Heart left ventricle (tissue), 16 donors: Measurements from ENCODE around the gene PRKAR1B. TPM values are rescaled to one million over a fixed set of nuclear protein-coding genes. Genes with fewer than 3 reads are reported as not detected.

ENCODE experiments used
- ATAC-seq, 4 donors: fragments of 200-7000 bp; cut with Tn5 transposase; one replicate each; pipeline ENCODE4 v1.9.1; 2020 to 2022; ENCODE audit warnings: moderate library complexity in 4 of 4, mild to moderate bottlenecking in 3 of 4, moderate number of reproducible peaks in 1 of 4
- DNase-seq, 5 donors: peaks; one replicate each; pipeline ENCODE4 v3.0.0-alpha.2; 2020
- H3K27ac ChIP-seq, 12 donors: fragments of 200-600 bp; sonication (generic) in 4 of 12; one replicate each; pipeline versions ENCODE4 v1.5.0 to v1.8.0; 2016 to 2022; ENCODE audit warnings: mild to moderate bottlenecking in 2 of 12
- H3K27me3 ChIP-seq, 9 donors: fragments of 200-600 bp; sonication (generic) in 2 of 9; one replicate each; pipeline versions ENCODE4 v1.5.1 to v1.8.0; 2016 to 2022; ENCODE audit warnings: mild to moderate bottlenecking in 3 of 9
- H3K36me3 ChIP-seq, 9 donors: fragments of 200-600 bp; sonication (generic) in 2 of 9; one replicate each; pipeline versions ENCODE4 v1.5.0 to v1.8.0; 2018 to 2022; ENCODE audit warnings: mild to moderate bottlenecking in 2 of 9
- H3K4me1 ChIP-seq, 12 donors: fragments of 200-600 bp; sonication (generic) in 4 of 12; one replicate each; pipeline versions ENCODE4 v1.5.0 to v1.8.0; 2016 to 2022; ENCODE audit warnings: mild to moderate bottlenecking in 3 of 12
- H3K4me3 ChIP-seq, 12 donors: fragments of 200-600 bp; sonication (generic) in 4 of 12; one replicate each; pipeline versions ENCODE4 v1.5.0 to v1.8.0; 2017 to 2022; ENCODE audit warnings: mild to moderate bottlenecking in 9 of 12, moderate library complexity in 4 of 12
- H3K9me3 ChIP-seq, 12 donors: fragments of 200-600 bp; sonication (generic) in 4 of 12; one replicate each; pipeline versions ENCODE4 v1.5.0 to v1.8.0; 2016 to 2022; ENCODE audit warnings: mild to moderate bottlenecking in 1 of 12
- POLR2A ChIP-seq, 2 donors: fragments of 450-650 bp; IDR thresholded peaks; one replicate each; pipeline ENCODE4 v1.6.1; 2017; ENCODE audit warnings: antibody characterized with exemption in 2 of 2, mild to moderate bottlenecking in 2 of 2, moderate library complexity in 2 of 2
- WGBS, 4 donors: extraction: QIAGEN DNeasy Blood & Tissue Kit in 2 of 4; methylation state at CpG; one replicate each; pipeline versions ENCODE4 v1.1.5 to v1.1.7; 2013 to 2018; 5-methylcytosine and 5-hydroxymethylcytosine counted together
- intact Hi-C, 10 donors: fragments of 100-400 bp; cut with DNase I; formaldehyde crosslinking; loops; one replicate each; pipeline versions ENCODE4 v1.11.1 to v1.14.2; 2022
- polyA plus RNA-seq, 2 donors: library from polyadenylated mRNA; stranded (reverse); fragments of 200-250 nt; gene quantifications; one replicate each; pipeline ENCODE4 v1.2.3, GENCODE V29; 2013
- total RNA-seq, 9 donors: library from RNA; depleted of rRNA in 2 of 9; stranded (reverse); fragments of >200 nt in 2 of 9; fragmentation: NEBNext Ultra II Directional in 3 of 9; extraction: Animal tissue kit (Norgen Biotek cat#: 25700) in 3 of 9; gene quantifications; one replicate each; pipeline versions ENCODE4 v1.1.0 to v1.2.4, GENCODE V29; 2016 to 2023
- TF ChIP-seq, protein P1 (sequence below), 12 donors: fragments of 200-600 bp; sonication (generic) in 4 of 12; IDR thresholded peaks; one replicate each; pipeline versions ENCODE4 v1.5.0 to v1.8.0; 2018 to 2022; ENCODE audit warnings: antibody characterized with exemption in 12 of 12, mild to moderate bottlenecking in 5 of 12
- donor health status: ischemic (EF 13 %, LVEDD 7.1; RV severe dilation, severe dysfunction).
- donor health status: healthy with polysubstance abuse.
- donor health status: DM: no; HTN: yes; CAD: no.
- donor health status: DM: no; HTN: no; CAD: no.
- donor health status: ischemic (EF 25% LVEDD 6.9; RV normal size, moderate dysfunction).
- donor health status: ischemic (EF 25% LVEDD 5.7; RV mildly dilated, moderate dysfunction).
- donor health status: healthy.
- donor health status: DM: yes; HTN: yes; CAD: no.
- donor health status: ischemic (EF 35%, LVEDD 5.7; RV mildly dilated, moderate dysfunction).
- donor health status: nonischemic (EF 11% LVEDD 7.7; RV severe dilation, severe dysfunction).
- donor health status: DM: yes; HTN: yes; CAD: no.
- donor health status: PGD.
- donor health status: ischemic (EF 29% LVEDD 5.4; RV normal size, mild dysfunction).
- donor health status: nonischemic (EF 23%, LVEDD 6.1; RV moderate dilation, normal function).

Gene PRKAR1B
- total and polyA plus RNA-seq, 11 donors, result 4.1 to 22.2 (median 17.9) TPM

DNA sequence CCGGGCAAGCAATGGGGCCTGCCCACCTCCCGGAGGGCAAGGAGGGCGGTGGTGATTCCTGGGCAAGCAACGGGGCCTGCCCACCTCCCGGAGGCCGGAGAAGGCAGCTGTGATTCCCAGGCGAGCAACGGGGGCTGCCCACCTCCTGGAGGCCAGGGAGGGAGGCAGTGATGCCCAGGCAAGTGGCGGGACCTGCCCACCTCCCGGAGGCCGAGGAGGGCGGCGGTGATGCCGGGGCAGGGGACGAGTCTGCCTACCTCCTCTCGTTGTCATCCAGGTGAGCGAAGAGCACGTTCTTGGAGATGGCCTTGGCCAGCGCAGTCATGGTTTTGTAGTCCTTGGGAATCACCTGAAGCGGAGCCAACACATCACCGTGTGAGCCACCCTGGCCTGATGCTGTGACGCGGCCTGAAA lies 50.1 kb downstream of the PRKAR1B start:
- Histone ChIP-seq H3K27ac (no peak overlapping the region), H3K4me1 (peaks cover 0 to 7% (median 0%) of the 10 kb centered on the region in 12 donors), H3K4me3 (no peak overlapping the region), H3K9me3 (no peaks in the 10 kb centered on the region), H3K27me3 (no peaks in the 10 kb centered on the region), H3K36me3 (peaks cover 0 to 23% (median 0%) of the 10 kb centered on the region in 9 donors)
- ATAC-seq, result no peak
- 94 to 99% (median 97%) methylated on average over 14 to 23 of the region's 23 CpGs for WGBS, 4 donors
- intact Hi-C loops, result loop anchor here in 2 of 10 donors (2.0 to 5.0 kb wide), 2 partner anchors 35 to 40 kb away; no protein-coding TSS in a partner anchor
- DNase-seq, result no peak
- no peak for TF ChIP-seq POLR2A (IDR thresholded peaks at IDR 0.05)
- TF ChIP-seq, protein P1, sequence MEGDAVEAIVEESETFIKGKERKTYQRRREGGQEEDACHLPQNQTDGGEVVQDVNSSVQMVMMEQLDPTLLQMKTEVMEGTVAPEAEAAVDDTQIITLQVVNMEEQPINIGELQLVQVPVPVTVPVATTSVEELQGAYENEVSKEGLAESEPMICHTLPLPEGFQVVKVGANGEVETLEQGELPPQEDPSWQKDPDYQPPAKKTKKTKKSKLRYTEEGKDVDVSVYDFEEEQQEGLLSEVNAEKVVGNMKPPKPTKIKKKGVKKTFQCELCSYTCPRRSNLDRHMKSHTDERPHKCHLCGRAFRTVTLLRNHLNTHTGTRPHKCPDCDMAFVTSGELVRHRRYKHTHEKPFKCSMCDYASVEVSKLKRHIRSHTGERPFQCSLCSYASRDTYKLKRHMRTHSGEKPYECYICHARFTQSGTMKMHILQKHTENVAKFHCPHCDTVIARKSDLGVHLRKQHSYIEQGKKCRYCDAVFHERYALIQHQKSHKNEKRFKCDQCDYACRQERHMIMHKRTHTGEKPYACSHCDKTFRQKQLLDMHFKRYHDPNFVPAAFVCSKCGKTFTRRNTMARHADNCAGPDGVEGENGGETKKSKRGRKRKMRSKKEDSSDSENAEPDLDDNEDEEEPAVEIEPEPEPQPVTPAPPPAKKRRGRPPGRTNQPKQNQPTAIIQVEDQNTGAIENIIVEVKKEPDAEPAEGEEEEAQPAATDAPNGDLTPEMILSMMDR (IDR thresholded peaks at IDR 0.05), result no peak

DNA sequence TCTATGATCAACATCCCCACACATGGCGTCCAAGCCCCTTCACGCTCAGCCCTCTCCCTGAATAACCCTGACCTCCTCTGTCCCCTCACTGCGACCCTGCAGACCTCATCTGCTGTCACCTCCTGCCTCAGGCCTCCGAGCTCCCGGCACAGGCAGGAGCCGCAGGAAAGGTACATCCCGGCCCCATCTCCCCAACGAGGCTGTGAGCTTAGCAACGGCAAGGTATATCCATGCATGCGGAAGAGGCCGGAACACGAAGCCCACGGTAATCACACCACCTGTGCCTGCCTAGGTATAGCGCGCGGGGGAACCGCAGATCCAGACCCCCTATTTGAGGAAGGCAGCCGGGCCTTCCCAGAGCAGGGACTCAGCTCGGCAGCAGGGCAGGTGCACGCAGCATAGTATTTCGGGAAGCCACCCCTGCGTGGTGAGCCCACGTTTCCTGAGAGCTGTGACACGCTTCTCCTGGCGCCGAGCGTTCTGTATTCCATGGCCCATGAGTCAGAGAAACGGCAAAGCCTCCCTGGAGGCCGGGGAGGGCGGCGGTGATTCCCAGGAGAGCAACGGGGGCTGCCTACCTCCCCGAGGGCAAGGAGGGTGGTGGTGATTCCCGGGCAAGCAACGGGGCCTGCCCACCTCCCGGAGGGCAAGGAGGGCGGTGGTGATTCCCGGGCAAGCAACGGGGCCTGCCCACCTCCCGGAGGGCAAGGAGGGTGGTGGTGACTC lies 50.7 kb downstream of the PRKAR1B start:
- H3K36me3 ChIP-seq, result peaks cover 0 to 23% (median 0%) of the 10 kb centered on the region in 9 donors
- peaks cover 0 to 7% (median 0%) of the 10 kb centered on the region in 12 donors for H3K4me1 ChIP-seq
- no peaks in the 10 kb centered on the region for H3K9me3 ChIP-seq
- no peak overlapping the region for H3K4me3 ChIP-seq
- TF ChIP-seq POLR2A (IDR thresholded peaks at IDR 0.05), result no peak
- TF ChIP-seq, protein P1 (IDR thresholded peaks at IDR 0.05), result no peak
- H3K27me3 ChIP-seq, result no peaks in the 10 kb centered on the region
- DNase-seq, result no peak
- no peak for ATAC-seq
- intact Hi-C loops, result loop anchor here in 2 of 10 donors (2.0 to 5.0 kb wide), 2 partner anchors 36 to 40 kb away; no protein-coding TSS in a partner anchor
- 94 to 96% (median 95%) methylated on average over 32 to 40 of the region's 40 CpGs for WGBS, 4 donors
- H3K27ac ChIP-seq, result peak overlapping the region in 1 of 12 donors; percentile 82

DNA sequence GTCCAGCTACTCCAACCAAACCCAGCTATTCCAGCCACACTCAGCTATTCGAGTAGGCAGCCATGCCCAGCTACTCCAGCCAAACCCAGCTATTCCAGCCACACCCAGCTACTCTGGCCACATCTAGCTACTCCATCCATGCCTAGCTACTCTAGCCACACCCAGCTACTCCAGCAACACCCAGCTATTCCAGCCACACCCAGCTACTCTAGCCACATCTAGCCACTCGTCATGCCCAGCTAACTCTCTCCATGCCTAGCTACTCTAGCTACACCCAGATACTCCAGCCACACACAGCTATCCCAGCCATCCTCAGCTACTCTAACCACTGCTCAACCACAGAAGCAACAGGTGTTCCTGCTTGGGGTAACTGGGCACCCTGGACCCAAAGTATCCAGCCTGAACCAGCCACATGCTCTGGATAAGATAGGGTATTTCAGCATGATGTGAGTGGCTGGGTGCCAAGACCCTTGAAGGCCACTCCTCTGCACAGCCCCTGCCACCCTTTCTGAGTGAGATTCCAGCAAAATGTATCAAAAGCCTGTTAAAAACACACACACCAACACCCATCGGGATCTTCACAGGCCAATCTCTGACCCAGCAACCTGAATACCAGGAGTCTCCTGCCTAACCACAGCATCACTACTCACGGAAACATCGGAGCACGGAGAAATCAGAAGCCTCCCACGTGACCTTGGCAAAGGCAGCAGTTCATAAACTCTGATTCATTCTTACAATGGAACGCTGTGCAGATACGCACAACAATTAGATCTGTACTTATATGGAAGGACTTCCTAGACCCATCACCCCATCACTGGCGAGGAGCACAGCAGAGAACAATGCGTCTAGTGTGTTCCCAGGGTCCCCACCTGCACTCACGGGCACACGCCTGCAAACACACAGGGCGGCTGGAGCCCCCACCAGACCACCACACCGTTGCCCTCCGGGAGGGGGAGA lies 52.3 kb downstream of the PRKAR1B start:
- Histone ChIP-seq H3K27ac (peak overlapping the region in 5 of 12 donors; percentile 11 to 82 (median 58)), H3K4me3 (no peak overlapping the region), H3K36me3 (peaks cover 0 to 18% (median 0%) of the 10 kb centered on the region in 9 donors), H3K4me1 (peaks cover 0 to 7% (median 0%) of the 10 kb centered on the region in 12 donors), H3K9me3 (no peaks in the 10 kb centered on the region), H3K27me3 (no peaks in the 10 kb centered on the region)
- intact Hi-C loops, result loop anchor here in 1 of 10 donors (5.0 kb wide), 1 partner anchor 38 kb away; no protein-coding TSS in a partner anchor
- peak; percentile 77 to 92 (median 83) for ATAC-seq
- DNase-seq, result peak in 1 of 5 donors; percentile 77
- 68 to 75% (median 72%) methylated on average over 16 of the region's 16 CpGs for WGBS, 4 donors
- no peak for TF ChIP-seq POLR2A (IDR thresholded peaks at IDR 0.05)
- TF ChIP-seq, protein P1 (IDR thresholded peaks at IDR 0.05), result no peak
